Activated T-cell treated with anti-CD3 and anti-CD28 coated beads for 24 hours (primary cell): ENCODE results near the gene MICAL2.
A peak's percentile ranks its signal among the peaks of the same experiment; 100 is the strongest.

Experiments used
- DNase-seq: peaks from one replicate; pipeline ENCODE4 v3.0.0-alpha.2; 2020; ENCODE audit warnings: low read depth

Gene MICAL2

GRCh38 chr11:12110201-12110713 lies at the start of gene MICAL2:
TSS of gene MICAL2 (plus strand) at chr11:12110590. CDS start at chr11:12162156, 51,566 bp downstream.
- DNase-seq, result peak; percentile 79

- no peak for DNase-seq
Observed at GRCh38 chr11:12061851-12062560, 48.4 kb upstream of the MICAL2 start.

- no peak for DNase-seq
Observed at GRCh38 chr11:12063251-12063650, 47.1 kb upstream of the MICAL2 start.

GRCh38 chr11:12064136-12064953 lies 46.0 kb upstream of the MICAL2 start:
- no peak for DNase-seq

GRCh38 chr11:12064954-12065280 lies 45.5 kb upstream of the MICAL2 start:
- DNase-seq, result no peak

- DNase-seq, result no peak
Observed at GRCh38 chr11:12066056-12066798, 44.2 kb upstream of the MICAL2 start.

- DNase-seq, result no peak
Observed at GRCh38 chr11:12066799-12067508, 43.4 kb upstream of the MICAL2 start.

- no peak for DNase-seq
Observed at GRCh38 chr11:12067796-12068357, 42.5 kb upstream of the MICAL2 start.

GRCh38 chr11:12069066-12069676 lies 41.2 kb upstream of the MICAL2 start:
- DNase-seq, result no peak

GRCh38 chr11:12070446-12071267 lies 39.7 kb upstream of the MICAL2 start:
- DNase-seq, result no peak

GRCh38 chr11:12071574-12071973 lies 38.8 kb upstream of the MICAL2 start:
- DNase-seq, result no peak

- no peak for DNase-seq
Observed at GRCh38 chr11:12073436-12073835, 37.0 kb upstream of the MICAL2 start.

- no peak for DNase-seq
Observed at GRCh38 chr11:12073886-12074285, 36.5 kb upstream of the MICAL2 start.

GRCh38 chr11:12074529-12075195 lies 35.7 kb upstream of the MICAL2 start:
- DNase-seq, result no peak

- no peak for DNase-seq
Observed at GRCh38 chr11:12075291-12075690, 35.1 kb upstream of the MICAL2 start.

- DNase-seq, result no peak
Observed at GRCh38 chr11:12075822-12076821, 34.3 kb upstream of the MICAL2 start.

GRCh38 chr11:12076840-12077534 lies 33.4 kb upstream of the MICAL2 start:
- DNase-seq, result no peak
